NK-92 treated with Interleukin-12 subunit alpha and Interleukin-12 subunit beta, amount 100 ng/mL, for 24 hours (cell line): ENCODE results near the gene MYCN.

Source experiments
- DNase-seq: peaks from one replicate; lab custom pipeline; 2025; lab: John Stamatoyannopoulos, UW

Gene MYCN

DNA sequence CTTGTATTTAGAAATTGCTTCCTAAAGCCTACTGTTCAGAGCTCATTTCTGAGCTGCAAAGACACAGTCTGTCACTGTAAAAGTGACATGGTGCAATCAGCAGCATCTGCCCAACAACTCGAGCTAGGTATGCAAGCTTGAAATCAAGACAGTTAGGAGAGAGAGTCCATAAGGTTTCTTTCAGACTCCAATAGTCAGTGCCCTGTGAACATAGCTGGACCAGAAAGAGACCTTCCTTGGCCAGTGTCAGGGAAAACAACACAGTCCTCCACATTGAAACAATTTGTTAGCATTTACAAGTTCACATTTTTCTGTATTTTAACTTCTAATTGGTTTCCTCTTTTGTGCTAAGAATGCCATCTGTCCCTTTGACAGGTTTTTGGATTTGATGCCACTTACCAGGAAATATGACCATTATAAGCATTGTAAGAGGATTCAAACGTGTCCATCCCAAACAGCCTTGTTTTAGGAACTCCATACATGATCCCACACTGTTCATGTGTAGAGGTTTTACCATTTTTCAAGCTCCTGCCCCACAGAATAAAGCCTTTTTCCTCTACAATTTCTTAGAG, 8.9 kb upstream of the MYCN start:
- no peak for DNase-seq

DNA sequence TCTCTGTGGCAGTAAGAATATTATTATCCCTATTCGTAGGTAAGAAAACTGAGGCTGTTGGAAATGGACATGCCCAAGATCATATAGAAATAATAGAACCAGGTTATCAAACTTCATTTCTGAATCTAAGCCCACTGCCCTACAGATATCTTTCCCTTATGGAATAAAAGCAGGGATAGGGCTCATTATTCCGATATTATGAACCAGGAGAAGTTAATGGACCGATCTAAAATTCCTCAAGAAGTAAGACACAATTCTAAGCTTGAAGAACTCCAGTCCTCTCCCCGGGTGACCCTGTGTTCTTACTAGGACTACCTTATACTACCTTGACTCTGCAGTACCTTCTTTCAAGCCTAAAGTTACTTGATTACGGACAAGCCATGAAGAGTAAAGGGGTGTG, 8.4 kb upstream of the MYCN start:
- no peak for DNase-seq

DNA sequence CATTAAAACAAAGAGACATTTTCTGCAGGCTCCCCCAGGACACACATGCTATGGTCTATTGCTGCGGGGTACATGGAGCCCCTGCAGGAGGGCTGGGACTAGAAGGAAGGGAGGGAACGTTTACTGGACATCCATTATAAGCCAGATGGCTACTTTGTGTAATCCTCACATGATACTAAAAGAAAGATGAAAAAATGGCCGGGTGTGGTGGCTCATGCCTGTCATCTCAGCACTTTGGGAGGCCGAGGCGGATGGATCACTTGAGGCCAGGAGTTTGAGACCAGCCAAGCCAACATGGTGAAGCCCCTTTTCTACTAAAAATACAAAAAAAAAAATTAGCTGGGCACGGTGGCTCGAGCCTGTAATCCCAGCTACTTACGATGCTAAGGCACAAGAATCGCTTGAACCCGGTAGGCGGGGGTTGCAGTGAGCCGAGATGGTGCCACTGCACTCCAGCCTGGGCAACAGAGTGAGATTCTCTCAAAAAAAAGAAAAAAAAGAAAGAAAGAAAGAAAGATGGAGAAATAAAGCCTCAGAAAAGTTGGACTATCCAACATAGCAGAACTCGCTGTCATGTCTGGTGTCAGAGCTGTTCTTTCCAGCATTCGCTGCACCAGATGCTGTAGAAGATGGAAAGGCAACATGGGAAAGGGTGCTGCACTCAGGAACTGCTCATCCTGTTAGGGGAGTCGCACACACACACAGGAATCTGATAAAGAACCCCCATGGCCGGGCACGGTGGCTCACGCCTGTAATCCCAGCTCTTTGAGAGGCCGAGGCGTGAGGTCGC, 7.8 kb upstream of the MYCN start:
- DNase-seq, result no peak

DNA sequence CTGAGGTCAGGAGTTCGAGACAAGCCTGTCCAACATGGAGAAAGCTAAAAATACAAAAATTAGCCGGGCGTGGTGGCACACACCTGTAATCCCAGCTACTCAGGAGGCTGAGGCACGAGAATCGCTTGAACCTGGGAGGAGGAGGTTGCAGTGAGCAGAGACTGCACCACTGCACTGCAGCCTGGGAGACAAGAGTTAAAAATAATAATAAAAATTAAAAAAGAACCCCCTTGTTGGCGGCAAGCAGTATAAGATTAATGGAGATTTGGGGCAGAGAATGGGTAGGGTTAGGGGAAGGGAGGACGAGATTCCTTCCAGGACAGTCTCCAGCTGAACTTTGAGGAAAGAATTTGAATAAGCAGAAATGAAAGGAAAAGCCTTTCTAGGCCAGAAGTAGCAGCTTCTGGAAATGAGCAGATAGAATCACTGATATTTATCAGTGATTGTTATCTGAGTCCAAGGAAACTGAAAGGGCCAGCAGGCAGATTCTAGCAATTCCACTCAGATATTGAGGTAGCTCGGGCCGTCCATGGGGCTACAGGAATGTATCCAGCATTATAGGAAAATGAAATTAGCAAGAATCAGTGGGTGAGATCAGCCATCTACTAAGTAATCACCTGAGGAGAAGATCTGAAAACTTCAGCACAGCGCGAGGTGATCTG, 7.0 kb upstream of the MYCN start:
- no peak for DNase-seq

DNA sequence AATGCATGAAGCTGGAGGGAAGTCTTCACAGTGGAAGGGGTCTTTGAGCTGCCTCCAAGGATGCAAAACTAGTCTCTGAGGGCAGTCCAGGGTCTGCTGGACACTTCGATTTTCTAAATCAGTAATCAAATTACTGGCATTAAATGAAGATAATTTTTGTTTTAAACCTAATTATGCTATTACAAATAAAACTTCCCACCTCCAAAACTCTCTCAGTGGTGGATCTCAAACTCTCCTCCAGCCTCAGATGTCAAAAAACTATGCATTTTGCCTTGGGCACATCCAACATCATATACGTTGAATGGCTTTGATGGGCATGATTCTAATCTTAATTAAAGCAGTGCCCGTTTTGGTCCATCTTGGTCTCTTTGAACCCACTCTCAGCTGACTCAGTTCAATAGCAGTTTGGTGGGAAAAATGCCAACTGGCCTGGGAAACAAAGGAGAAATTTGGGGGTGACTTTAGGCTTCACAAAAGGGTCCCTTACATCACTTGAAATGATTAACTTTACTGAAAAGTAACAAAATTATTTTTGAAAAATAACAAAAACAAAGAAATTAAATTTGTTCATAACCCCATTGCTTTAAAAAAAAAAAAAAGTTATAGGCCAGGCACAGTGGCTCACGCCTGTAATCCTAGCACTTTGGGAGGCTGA, 5.9 kb upstream of the MYCN start:
- DNase-seq, result no peak

DNA sequence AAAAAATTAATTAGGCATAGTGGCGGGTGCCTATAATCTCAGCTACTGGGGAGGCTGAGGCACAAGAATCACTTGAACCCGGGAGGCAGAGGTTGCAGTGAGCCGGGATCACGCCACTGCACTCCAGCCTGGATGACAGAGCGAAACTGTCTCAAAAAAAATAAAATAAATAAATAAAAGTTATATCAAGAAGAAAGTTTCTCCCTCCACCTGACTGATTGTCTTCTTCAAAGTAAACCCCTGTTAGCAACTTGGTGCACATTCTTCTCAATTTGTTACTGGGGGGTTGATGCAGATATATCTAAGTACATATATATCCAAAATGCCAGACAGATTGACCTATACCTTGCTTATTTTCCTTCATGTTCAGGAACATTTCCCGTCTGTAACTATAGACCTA, 5.2 kb upstream of the MYCN start:
- DNase-seq, result no peak

DNA sequence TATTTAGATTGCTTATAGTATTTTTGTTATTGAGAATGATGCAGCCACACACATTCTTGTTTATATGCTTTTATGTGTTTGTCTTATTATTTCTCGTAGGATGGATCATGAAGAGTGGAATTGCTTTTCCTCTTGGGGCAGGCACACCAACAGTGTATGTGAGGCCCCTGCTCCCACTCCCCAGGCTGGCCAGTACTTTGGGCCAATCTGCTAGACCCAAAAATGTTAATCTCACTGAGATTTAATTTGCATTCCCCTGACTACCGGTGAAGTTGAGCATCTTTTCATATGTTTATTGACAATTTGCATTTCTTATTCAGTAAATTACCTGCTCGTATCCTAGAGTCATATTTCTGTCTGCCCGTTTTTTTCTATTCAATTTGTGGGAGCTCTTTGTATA, 4.7 kb upstream of the MYCN start:
- DNase-seq, result no peak

DNA sequence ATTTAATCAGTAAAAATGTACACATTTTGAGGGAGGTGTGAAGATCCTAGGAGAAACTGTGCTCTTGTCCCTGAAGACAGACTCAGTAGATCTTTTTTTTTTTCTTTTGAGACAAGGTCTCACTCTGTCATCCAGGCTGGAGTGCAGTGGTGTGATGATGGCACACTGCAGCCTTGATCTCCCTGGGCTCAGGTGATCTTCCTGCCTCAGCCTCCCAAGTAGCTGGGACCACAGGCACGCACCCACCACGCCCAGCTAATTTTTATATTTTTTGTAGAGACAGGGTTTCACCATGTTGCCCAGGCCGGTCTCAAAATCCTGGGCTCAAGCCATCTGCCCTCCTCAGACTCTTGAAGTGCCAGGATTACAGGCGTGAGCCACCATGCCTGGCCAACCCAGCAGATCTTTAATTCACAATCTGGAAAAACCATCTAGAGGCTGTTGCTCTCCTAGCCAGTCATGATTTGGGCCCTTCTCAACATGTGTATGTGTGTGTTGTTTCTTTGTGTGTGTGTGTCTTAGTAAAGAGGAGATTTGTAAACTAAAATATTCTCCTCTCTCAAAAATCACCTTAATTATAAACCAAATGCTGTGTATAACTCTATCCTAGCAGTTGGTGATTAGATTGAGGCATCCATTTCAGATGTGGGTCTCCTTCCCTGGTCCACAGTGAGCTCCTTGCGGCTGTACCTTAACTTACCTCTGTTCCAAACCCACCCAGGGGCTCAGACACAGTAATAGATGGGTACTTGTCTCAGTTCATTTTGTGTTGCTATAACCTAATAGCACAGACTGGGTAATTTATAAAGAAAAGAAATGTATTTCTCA, 3.9 kb upstream of the MYCN start:
- DNase-seq, result no peak

DNA sequence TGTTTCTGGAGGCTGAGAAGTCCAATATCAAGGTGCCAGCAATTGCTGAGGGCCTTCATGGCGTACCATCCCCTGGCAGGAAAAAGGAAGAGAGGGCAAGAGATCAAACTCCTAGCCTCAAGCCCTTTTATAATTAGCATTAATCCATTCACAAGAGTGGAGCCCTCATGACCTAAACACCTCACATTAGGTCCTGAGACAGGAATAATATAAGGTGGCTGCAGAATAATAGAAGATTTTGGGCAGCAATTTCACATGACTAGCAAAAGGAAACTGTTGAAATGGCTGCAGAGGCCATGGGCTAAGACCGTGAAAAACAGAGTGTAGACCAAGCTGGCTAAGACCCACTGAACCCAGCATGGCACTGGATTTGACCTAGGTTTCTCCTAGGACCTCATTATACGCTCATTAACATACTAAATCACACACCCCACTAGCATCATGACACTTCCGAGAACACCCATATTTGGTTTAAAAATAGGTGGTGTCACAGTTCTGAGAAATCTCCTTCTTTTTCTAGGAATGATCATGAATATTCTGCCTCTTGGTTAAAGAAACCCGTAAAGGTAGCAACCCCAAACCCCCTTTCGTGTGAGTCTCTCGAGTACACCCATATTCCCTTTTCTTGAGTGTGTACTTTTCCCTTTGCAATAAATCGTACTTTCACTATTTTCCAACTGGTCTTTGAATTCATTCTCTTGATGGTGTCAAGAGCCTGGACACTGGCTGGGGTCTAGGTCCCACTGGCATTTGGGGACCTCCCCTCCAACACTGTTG, 3.1 kb upstream of the MYCN start:
- no peak for DNase-seq

DNA sequence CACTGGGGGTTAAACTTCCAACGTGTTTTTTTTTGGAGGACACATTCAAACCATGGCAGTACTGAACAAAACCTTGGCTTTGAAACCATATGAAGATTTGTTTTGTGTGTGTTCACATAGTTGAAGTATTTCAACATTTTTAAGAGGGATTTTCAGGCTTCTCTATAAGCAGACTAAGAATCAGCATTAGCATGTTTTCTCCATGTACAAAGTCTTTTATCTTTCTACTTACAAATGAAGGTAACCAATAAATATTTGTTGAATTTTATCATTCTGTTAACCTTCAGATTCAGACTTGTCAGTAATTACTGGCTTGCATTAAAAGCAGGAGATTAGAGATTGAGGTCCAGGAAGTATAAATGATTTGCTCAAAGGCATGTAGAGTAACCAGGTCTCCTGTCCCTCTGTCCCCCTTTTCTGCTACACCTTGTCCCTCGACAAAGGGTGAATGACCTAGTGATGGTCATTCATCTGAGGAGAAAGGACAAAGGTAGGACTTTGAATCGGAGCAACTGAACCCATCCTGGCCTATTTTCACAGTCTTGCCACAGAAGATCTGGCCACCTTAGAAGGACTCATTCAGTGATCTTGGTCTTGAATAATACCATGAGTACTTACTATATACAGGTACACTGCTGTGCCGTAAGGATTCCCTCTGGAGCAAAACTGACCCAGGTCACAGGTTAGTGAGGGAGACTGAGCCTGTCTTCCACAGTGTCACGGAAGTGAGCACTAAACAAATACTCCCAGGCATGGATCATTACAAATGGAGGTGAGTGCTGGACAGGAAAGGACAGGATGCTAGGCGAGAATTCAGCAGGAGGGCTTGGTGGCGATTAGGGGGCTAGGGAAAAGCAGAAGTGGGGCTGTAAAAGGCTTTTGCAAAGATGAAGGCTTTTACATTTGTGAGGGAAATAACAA, 2.2 kb upstream of the MYCN start:
- DNase-seq, result no peak

DNA sequence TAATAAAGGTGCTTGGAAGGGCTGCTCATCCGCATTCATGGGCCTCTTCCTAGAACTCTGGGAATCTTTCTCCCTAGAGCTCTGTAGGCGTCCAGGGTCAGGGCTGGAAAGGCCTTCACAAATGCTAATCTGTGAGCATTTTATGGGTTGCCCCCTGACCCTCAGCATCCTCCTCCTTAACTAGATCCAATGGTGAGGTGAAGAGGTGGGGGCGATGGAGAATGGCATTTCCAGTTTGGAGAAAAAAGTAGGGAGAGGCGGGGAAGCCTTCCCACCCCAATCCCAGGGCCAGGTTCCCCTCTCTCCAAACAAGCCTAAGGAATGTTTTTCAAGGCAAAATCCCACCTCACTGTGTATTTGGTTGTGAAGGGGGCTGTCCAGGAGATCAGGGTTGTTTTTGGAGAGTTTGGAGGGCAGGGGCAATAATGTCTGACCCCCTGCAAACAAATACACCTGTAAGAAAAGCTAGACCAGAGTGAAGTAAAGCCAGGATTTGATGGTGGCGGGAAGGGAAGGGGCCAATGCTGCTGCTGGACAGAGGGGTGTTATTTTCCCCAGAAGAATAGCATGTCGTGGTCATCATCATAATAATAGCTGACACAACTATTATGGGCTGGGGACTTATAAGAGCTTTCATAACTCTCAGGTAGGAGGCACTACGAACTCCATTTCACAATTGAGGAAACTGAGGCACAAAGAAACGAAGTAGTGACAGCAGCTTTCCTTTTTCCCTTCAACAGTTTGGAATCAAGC, 1.4 kb upstream of the MYCN start:
- DNase-seq, result no peak

DNA sequence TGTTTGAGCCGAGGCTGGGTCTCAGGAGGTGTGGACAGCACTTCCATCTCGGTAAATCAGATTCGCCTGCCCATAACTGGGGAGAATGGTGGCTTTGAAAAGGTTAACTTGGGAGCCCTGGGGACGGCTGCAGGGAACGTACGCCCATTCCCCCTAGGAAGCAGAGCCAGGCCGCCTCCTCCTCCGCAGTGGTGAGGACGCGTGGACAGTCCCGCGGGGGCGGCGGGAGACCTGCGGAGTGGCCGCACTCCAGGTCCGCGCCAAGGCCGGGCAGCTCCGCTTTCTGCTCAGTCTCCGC, 845 bp upstream of the MYCN start:
- DNase-seq, result no peak

DNA sequence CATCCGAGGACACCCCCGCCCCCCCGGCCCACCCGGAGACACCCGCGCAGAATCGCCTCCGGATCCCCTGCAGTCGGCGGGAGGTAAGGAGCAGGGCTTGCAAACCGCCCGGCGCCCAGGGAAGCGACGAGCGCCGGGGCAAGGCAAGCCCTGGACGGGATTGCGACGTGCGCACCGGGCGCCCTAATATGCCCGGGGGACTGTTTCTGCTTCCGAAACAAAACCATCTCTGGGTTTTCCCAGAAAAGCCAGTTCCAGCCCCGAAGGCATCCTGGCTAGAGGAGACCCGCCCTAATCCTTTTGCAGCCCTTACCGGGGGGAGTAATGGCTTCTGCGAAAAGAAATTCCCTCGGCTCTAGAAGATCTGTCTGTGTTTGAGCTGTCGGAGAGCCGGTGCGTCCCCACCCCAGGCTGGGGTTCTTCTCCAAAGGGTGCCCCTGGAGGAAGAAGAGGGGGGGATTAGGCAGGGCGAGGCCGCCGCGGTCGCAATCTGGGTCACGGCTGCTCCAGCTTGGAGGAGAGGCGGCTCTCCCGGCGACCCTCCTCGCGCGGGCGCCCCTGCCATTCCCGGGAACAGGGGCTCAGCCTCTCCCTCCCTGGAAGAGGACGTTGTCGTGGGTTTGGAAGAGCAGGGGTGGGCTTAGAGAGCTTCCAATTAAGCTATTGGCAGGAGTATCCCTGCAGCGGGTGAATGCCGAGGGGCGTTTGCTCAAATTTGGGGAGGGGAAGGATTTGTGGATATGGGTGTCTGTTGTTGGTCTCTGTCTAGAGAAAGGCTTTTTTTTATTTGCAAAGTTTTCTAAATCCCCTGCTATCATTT, 521 bp downstream of the MYCN start:
- DNase-seq, result no peak

DNA sequence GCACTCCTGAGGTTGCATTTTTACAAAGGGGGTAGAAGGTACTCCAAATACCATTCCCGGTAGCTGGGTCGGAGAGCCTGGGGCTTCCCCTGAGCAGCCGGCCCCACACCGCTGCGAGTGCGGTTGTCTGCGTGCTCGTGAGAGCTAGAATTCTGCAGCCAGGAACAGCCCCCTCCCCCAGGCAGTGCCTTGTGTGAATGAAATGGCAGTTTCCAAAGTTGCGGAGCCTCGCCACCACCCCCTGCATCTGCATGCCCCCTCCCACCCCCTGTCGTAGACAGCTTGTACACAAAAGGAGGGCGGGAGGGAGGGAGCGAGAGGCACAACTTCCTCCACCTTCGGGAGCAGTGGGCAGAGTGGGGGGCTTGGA, 1.1 kb downstream of the MYCN start:
- no peak for DNase-seq

DNA sequence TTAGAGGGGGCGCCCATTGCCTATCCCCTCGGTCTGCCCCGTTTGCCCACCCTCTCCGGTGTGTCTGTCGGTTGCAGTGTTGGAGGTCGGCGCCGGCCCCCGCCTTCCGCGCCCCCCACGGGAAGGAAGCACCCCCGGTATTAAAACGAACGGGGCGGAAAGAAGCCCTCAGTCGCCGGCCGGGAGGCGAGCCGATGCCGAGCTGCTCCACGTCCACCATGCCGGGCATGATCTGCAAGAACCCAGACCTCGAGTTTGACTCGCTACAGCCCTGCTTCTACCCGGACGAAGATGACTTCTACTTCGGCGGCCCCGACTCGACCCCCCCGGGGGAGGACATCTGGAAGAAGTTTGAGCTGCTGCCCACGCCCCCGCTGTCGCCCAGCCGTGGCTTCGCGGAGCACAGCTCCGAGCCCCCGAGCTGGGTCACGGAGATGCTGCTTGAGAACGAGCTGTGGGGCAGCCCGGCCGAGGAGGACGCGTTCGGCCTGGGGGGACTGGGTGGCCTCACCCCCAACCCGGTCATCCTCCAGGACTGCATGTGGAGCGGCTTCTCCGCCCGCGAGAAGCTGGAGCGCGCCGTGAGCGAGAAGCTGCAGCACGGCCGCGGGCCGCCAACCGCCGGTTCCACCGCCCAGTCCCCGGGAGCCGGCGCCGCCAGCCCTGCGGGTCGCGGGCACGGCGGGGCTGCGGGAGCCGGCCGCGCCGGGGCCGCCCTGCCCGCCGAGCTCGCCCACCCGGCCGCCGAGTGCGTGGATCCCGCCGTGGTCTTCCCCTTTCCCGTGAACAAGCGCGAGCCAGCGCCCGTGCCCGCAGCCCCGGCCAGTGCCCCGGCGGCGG, 1.7 kb downstream of the MYCN start:
- DNase-seq, result no peak

DNA sequence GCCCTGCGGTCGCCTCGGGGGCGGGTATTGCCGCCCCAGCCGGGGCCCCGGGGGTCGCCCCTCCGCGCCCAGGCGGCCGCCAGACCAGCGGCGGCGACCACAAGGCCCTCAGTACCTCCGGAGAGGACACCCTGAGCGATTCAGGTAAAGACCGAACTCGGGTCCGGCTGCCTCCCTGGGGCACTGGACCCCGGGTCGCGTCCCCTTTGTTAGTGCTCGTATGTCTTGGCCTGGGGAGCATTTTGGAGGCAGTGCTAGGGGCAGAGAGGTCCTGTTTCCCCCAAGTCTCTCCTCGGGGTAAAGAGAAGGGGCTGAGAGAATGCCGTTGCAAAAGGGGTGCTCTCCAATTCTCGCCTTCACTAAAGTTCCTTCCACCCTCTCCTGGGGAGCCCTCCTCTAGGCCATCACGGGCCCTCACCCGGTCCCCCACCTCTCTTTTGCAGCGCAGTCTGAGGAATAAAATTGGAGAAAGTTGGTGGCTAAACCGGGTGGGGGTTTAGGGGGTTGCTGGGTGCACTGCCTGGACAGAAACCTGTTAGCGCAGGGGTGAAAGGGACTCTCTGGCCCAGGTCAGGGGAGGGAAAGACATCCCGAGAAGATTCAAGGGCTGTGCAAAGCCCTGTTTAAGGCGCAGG, 2.5 kb downstream of the MYCN start:
- DNase-seq, result no peak
